Neural cell (in vitro differentiated cells): ENCODE measurements around the gene ENTPD8.

ENCODE experiments used
- EP300 ChIP-seq: fragments of 450-650 bp; conservative IDR thresholded peaks from 2 replicates; pipeline ENCODE4 v1.6.1; 2014; ENCODE audit warnings: antibody characterized with exemption, mild to moderate bottlenecking, moderate library complexity; ENCODE audit not compliant: poor library complexity, severe bottlenecking
- EZH2 ChIP-seq: fragments of 200-600, 300-800 bp; shearing (Covaris generic), sonication (generic); IDR thresholded peaks from 2 replicates; pipeline ENCODE4 v1.6.1; 2014; ENCODE audit warnings: antibody characterized with exemption, low read length, borderline replicate concordance, mild to moderate bottlenecking; ENCODE audit not compliant: insufficient read depth, poor library complexity, severe bottlenecking
- POLR2AphosphoS5 ChIP-seq: IDR thresholded peaks from 2 replicates; pipeline ENCODE4 v1.6.1; 2012
- RAD21 ChIP-seq: fragments of 450-650 bp; conservative IDR thresholded peaks from 2 replicates; pipeline ENCODE4 v1.6.1; 2014; ENCODE audit warnings: antibody characterized with exemption, mild to moderate bottlenecking, moderate library complexity
- TF ChIP-seq, protein P1 (sequence below): fragments of 450-650 bp; IDR thresholded peaks from 2 replicates; pipeline ENCODE4 v1.5.1; 2014; ENCODE audit warnings: antibody characterized with exemption, mild to moderate bottlenecking, moderate library complexity; ENCODE audit not compliant: poor library complexity, severe bottlenecking

DNA sequence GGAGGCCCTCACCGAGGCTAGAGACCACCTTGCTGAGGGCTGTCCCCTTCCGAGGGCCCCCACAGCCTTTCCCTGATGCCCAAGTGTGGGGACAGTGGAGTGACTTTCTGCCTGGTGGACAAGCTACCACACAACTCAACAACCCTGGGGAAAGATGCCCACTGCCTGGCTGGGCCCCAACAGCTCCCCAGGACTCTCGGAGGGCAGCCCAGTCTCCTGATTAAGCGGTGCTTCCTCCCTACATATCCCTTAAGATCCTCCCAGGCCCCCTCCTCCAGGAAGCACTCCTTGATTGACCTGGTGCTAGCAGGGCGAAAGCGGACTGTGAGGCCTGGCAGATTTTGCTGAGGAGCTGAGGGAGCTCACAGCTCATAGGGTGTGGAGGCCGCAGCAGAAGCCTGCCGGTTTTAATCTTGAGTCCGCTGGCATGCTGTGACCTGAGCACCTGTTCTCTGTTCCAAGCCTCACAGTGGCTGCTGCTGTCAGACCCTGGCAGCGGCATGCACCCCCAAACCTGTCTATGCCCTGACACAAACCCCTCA, 15.8 kb upstream of the ENTPD8 start:
- TF ChIP-seq, protein P1, sequence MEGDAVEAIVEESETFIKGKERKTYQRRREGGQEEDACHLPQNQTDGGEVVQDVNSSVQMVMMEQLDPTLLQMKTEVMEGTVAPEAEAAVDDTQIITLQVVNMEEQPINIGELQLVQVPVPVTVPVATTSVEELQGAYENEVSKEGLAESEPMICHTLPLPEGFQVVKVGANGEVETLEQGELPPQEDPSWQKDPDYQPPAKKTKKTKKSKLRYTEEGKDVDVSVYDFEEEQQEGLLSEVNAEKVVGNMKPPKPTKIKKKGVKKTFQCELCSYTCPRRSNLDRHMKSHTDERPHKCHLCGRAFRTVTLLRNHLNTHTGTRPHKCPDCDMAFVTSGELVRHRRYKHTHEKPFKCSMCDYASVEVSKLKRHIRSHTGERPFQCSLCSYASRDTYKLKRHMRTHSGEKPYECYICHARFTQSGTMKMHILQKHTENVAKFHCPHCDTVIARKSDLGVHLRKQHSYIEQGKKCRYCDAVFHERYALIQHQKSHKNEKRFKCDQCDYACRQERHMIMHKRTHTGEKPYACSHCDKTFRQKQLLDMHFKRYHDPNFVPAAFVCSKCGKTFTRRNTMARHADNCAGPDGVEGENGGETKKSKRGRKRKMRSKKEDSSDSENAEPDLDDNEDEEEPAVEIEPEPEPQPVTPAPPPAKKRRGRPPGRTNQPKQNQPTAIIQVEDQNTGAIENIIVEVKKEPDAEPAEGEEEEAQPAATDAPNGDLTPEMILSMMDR: no peak
- TF ChIP-seq EZH2 (no peak), EP300 (no peak), RAD21 (no peak), POLR2AphosphoS5 (no peak)
